ENCODE measurements around the gene TIAM1.

Gene TIAM1

DNA sequence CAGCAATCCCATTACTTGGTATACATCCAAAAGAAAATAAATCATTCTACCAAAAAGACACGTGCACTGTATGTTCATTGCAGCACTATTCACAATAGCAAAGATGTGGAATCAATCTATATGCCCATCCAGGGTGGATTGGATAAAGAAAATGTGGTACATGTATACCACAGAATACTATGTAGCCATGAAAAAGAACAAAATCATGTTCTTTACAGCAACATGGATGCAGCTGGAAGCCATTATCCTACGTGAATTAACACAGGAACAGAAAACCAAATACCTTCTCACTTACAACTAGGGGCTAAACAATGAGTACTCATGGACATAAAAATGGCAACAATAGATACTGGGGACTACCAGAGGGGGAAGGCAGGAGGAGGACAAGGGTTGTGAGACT is 147.3 kb downstream of the TIAM1 start:
- DNase-seq: no peak

DNA sequence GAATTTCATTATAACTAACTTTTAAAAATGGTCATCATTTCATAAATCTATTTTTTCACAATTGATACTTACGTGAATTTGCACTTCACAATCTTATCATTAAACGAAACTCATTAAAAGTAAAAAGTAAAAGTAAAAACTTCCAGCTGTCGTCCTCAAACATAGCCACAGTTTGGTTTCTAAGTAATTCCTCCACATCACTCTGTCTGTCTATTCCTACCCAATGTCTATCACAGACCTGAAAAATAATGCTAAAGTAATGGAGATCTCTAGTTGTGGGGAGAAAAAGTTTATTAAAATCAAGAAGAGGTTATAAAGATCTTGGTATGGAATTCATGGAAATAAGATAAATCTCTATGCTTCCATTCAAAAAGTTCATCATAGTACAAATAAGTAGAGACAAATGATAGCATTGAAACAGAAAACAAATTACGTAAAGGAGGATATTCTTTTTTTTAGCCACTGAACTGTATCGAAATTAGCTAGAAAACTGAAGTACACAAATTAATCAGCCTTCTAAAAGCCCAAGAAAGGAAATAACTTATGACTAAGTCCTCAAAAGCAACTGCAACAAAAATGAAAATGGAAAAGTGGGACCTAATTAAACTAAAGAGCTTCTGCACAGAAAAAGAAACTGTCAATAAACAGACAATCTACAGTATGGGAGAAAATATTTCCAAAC is 148.6 kb downstream of the TIAM1 start:
- no peak for DNase-seq

DNA sequence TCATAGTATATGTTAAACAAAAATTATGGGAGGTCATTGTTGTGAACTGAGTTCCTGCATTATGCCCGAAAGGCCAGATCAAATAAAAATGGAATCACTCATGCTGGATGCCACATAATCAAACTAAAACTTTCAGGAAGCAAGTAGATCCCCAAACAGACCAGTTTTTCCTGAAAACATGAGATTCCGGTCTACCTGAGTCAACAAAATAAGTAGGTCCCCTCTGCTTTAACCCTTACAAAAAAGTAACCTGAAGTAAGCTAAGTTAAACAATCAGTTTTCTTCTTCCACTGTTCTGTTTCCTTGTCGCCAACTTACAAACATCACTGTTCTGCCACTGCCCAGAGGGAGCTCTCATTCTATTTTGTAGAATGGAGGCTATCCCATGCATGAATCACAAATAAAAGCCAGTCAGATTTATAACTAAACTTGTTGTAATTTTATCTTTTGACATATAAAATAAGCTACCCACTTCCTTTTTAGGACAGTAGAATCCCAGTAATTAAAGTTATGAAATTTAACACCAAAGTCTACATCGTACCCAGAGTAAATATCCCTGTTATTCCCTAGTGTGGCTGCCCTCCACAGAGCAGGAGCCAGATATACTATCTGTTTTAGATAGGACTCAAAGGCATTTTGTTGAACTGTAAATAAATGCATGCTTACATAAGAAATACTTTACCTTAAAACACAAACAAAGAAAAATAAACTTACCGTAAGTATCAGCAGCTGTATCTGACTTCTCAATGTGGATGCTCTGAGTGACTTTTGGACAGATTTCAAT is 149.4 kb downstream of the TIAM1 start:
- no peak for DNase-seq

DNA sequence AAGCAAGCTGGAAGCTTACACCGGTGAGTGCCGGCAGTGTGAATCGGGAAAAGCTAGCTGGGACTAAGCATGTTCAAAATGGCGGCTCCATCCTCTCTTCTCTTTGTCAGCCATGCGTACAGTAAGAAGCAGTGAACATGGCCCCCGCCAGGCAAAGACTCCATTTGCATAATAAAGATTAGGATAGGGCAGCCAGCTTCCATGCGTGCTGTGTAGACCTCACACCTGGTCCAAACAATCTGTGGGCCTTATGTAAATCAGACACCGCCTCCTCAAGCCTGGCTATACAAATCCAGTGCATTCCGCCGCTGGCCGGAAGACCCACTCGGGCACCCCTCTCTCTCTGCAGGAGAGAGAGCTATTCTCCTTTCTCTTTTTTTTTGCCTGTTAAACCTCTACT is 150.3 kb downstream of the TIAM1 start:
- no peak for DNase-seq

DNA sequence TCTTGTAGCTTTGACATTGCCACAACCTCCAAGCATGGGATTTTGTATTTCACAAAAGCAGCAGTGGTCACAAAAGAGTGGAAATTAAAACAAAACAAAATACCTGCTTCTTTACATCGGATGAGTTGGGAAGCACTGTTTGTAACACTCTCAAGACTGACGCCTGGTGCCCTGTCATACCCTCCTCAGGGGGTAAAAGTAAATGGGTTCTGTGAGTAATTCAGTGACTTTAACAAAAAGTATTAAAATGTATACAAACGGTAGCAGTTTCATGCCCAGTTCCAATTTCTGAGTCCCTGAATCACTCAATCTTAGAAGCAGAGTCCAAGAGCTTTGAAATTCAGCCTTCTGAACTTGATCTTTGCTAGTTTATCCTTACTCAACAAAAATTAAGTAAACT is 152.5 kb downstream of the TIAM1 start:
- DNase-seq: no peak

DNA sequence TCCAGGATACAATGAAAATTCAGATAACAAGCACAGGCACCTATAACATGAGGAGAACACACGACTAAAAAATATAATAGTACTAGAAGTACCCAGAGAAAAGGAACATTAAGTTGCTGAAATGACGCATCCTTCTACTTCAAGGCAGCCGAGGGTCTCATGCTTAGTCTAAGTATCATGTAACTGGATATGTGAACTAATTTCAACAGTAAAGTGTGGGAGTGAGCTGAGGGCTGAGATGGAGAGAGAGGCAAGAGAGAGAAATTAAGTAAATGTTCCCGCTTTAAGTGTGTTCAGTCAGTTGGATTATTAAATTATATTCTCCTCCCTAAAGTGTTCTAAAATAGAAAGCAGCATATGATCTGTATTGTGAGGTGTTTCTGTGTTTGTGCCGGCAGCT is 153.5 kb downstream of the TIAM1 start:
- no peak for DNase-seq

DNA sequence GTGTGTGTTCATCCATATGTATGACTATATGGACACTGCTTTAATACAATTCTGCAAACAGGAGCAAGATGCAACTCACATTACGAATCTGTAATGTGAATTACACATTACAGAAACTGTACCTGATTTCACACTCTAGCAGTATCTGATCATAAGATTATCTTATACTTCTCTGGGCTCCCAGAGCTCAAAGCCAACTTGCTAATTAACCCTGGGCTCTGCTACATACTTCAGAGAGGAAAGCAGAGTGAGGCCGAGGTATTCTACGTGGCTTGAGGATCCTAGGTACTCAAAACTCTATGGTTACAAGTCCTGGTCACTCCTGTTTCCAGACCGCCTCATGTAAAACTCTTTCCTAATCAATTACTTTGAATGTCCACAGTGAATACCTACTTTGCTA is 156.6 kb downstream of the TIAM1 start:
- no peak for DNase-seq

DNA sequence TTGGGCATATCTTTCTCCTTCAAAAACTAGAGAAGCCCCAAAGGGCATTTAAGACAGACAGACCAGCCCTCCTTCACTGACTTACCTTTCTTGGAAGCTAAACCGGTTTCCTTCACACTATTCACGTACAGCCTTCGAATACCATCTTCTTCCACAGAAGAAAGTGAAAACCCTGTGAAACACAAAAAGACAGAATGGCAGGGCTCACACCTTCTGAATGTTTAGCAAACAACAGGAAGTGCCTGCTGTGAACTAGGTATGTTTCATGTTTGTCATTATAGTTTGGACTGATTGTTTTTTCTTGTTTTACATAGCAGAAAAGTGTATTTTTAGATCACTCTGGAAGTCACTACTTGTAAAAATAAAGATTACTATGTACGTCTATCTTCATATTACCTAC is 157.1 kb downstream of the TIAM1 start:
- no peak for DNase-seq

DNA sequence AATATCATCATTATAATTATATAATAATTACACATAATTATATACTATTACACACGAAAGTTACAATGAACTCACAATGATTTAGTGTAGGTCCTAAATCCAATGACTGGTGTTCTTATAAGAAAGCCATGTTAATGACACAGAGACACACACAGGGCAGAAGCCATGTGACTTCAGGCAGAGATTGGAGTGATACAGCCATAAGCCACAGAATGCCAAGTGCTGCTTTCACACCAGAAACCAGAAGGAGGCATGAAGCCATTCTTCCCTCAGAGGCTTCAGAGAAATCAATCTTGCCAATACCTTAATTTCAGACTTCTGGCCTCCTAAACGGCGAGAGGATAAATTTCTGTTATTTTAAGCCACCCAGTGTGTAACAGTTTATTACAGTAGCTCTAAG is 158.4 kb downstream of the TIAM1 start:
- DNase-seq: no peak

DNA sequence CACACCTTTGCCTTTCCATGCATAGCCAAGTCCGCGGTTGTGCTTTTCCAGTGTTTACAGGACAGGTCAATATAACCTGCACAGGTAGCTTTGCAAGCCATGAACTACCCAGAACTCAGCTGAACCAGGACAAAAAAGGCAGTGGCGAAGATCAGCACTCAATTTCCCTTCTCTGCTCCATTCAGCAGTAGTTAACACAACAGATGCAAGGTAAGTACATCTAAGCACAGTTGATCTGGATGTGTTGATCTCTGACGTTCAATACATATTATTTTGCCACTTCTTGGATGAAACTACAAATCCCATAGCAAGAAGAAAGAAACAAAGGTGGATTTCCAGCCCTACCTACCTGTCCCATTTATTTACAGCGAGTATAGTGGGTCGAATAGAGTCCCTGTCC is 159.2 kb downstream of the TIAM1 start:
- no peak for DNase-seq

DNA sequence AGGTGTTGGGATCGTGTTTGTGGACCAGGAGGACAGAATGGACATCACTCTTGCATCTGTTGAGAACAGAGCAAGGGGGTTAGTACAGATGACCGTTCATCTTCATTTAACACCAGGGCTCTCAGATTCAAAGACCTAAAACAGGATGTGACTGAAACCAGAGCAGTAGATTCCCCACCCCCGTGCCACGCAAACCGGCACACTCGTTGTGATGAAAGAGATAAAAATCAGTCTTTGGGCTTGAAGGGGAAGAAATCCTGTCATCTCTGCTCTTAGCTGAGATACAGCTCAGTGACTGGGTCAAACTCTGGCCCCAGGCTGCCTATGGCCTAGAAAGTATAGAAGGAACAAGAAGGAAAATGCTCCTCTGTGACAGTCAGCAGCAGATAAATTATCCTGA is 159.6 kb downstream of the TIAM1 start:
- DNase-seq: peak; percentile 80

DNA sequence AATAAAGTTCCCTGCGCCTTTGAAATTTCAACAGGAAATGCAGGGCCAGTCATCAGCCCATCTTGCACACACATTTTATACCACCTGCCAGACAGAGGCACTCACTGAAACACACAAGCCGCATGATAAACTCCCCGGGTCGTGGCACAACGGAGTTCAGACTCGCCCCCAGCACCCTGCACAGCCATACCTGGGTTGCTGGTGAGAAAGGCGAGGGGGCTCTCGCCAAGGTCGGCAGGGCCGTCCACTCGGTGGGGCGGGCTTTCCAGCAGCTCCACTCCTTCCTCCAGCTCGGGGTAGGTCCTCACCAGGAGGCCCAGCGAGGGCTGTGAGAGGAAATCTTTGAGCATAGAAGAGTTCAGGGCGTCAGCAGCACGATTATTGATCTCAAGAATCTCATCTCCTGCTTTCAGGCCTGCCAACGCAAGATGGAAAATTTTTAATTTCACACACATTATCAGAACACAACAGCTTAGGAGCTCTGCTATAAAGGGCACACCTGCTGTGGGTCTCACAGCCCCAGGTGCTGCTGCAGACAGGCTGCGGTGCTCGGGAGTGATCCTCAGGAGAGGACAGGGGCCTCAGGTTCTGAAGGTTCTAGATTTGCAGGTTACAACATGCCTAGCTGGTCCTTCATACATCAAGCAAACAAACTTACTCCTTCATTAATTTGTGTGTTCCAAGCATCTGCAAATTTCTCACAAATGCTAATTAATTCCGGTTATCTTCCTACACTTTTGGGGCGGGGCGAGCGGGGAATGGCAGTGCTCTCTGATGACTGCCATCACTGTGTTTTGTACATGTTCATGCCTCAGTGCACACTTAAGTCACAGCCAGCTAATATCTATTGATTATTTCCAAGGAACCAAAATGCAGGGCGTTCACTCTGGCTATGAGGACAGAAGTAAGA is 161.6 kb downstream of the TIAM1 start:
- DNase-seq: peak; percentile 85

DNA sequence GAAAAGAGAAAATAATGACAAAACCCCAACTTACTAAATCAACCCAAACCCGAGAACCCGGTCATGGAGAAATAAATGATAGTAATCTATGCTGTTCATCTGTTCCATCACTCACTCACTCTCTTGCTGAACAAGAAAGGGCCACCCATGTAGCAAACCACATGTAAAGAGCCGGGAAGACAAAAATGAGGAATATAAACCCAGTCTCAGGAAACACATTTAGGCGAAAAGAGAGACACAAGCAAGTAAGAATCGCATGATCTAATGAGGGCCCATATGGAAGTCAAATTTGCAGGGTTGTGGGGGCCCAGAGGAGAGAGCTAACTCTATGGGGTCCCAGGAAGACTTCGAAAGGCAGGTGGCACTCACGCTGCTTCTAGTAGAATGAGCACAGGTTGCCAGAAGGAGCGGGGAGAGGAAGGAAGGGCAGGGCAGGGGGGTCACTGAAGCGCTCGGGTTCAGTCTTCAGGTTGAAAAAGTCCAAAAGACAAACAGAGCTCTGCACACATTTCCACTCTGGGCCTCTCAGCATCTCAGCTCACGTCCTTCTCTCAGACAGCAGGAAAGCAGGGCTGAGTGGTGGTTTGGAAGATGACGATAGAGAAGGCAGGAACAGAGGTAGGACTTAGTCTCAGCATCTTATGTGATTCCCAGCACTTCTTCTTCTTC is 162.8 kb downstream of the TIAM1 start:
- no peak for DNase-seq

DNA sequence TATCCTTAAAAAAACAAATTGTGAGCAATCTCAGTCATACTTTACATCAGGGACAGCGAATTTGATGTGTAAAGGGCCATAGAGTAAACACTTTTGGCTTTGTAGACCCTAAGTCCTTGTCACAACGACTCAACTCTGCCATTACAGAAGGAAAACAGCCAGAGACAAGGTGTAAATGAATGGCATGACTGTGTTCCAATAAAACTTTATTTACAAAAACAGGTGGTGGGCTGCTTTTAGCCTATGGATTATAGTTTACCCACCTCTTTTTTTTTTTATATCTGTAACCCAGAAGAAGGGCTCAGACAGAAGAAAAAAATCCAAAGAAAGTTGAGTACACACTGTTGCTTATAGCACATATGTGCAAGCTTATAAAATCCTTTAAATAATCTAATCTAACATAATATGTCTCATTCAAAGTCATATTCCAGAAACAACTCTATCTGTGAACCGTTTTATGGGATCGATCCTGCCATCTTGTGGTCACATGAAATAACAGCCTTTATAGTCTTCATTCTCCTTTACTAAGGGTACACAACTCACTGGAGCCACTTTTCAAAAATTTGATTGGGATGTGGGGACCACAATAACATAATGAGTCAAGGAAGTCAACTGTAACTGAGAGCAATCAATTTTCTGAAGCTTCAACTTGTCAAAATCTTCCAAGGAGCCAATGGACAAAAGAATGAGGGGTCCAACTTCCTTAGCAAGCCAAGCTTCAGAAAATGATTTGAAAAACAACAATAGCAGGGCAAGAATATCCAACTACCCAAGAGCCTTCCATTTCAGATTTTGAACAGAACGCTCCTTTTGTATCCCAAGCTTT is 163.6 kb downstream of the TIAM1 start:
- no peak for DNase-seq

DNA sequence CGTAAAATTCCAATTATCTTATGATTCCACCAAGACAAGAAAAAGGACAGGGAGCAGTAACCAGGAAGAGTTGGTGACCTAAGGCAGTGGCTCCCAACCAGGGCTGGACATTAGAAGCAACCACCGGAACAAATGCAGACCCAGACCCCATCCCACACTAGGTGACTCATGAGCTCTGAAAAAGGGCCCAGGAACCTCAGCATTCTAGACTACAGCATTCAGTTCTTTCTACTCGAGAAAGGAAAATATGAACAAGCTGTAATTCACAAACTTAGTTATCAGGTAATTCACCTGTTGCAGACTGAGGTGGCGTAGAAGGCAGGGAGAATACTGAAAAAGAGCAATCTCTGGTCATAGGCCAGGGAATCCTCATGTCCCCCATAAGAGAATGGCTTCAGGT is 167.3 kb downstream of the TIAM1 start:
- DNase-seq: no peak

DNA sequence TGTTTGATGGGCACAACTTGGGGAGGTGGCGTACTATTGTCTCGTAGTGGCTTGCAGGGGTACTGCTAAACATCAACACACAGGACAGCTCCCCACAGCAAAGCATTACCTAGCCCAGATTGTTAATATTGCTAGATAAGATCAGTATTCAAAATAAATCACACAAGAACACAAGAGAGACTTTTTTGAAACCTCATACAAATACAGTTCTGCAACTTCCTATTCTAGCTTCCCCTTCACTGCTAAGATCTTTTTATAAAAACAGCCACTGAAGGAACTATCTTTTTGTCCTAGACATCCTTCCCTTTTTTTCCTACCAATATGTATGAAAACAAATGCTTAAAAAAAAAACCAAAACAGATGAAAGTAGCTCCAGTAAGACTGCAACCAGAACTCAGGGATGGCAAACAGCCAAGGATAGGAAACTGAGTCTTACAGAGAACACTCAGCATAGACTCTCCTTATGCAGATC is 167.9 kb downstream of the TIAM1 start:
- no peak for DNase-seq

DNA sequence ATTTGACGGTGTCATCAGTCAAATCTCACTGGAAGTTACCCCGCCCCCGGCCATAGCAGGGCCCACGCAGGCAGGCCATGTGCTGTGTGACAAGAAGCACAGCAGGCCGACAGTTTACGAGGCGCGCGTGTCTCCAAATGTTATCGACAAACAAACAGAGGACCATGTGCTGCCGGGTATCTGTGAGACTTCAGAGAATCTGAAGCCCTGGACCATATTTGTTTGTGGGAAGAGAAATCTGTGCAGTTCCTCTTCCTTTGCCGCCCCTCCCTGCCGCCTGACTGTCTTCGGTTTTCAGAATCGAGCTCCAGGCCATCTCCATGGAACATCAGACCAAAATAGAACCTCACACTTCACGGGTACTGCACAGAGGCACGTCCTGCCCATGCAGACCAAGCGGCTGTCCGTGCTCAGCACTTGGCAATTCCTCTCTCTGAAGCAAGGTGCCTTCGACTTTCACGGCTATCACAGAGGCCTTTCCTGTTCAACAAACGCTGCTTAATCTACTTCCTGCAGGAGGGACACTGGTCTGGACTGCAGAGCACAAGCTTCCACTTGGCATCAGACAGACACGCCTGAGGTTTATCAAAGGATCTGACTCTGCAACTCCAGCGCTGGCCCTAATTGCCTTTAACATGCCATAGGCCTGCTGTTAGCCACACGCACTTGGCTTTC is 170.0 kb downstream of the TIAM1 start:
- DNase-seq: no peak

DNA sequence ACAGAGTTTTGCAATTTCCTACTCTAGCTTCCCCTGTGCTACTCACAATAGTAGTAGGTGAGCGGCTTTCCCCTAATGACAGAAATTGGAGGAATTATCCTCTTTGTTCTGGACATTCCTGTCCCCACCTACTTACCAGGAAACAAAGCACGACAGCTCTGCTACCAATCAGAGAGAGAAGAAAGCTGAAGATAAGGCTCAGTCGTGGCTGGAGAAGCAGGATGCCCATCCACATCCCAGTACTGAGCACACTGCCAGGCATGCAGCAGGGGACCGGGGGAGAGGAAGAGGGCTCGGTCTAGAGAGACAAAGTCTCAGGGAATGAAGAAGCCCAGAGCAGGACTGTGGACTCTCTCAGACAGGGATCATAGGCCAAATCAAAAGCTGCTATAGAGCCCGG is 171.7 kb downstream of the TIAM1 start:
- DNase-seq: no peak

DNA sequence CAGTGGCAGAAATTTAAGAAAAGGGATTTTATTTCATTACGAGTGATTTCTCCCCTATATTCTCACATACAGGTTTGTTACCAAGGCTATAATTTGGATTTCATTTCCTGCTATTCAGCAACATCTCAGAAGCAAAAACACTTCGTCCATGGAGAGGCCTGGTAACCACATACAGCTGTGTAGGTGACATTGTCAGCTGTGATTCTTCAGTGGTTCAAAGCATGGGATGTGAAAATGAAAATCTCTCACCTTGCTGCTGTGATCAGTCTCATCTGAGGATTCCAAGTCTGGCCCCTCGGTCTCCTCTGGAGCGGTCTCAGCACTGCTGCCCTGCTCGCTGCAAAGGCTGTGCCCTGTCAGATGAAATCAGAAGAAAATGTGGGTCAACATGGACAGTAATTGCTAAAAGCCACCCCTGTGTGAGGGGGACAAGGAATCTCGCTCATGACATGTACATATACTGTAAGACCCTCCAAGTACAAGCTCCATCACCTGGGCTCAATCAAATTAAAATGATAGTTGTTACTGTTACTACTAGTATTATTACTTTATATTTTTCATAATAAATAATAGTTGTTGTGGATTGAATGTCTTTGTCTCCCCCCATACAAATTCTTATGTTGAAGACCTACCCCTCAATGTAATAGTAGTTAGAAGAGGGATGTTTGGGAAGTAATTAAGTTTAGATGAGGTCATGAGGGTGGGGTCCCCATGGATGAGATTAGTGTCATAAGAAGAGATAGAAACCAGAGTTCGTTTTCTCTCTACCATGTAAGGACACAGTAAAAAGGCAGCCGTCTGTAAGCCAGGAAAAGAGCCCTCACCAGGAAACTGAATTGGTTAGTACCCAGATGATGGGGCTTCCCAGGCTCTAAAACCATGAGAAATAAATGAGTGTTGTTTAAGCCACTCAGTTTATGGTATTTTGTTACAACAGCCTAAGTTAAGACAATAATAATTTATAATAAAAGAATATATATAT is 179.1 kb downstream of the TIAM1 start:
- DNase-seq: no peak

DNA sequence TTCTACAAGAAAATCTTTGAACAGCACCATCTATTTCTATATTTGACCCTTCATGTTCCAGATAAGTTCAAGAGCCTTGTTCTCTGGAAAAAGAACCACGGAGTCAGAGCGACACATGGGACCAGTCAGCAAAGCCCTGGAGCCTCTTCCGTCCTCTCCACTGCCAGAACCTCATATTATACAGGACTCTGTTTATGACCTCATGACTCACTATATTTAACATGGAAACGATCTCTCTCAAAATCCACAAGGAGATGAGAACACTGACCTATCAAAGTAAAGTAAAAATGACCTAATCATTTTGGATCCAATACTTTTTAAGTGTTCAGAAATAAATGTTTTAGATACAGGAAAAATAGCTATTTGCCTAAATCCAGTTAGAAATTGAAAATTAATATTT is 181.2 kb downstream of the TIAM1 start:
- DNase-seq: no peak
